ENCODE results near the gene H19.

Gene H19

DNA sequence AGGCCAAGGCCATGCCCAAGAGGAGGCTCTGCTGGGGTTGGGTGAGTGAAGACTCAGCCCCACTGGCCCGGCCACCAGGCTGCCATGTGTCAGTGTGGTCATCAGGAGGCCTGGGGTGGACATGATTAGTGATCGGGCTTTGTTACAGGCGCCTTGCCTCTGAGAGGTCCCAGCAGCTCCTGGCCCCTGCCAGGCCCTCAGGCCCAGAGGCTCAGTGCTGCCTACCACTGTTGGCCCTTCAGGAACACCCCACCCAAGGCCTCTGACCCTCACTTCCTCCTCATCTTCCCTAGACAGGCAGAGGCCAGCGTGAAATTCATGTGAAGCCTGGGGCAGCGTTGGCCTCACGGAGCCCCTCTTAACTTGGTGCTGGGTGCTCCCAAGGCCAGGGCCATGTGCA lies 48.3 kb downstream of the H19 start:
- TF ChIP-seq, protein P1, sequence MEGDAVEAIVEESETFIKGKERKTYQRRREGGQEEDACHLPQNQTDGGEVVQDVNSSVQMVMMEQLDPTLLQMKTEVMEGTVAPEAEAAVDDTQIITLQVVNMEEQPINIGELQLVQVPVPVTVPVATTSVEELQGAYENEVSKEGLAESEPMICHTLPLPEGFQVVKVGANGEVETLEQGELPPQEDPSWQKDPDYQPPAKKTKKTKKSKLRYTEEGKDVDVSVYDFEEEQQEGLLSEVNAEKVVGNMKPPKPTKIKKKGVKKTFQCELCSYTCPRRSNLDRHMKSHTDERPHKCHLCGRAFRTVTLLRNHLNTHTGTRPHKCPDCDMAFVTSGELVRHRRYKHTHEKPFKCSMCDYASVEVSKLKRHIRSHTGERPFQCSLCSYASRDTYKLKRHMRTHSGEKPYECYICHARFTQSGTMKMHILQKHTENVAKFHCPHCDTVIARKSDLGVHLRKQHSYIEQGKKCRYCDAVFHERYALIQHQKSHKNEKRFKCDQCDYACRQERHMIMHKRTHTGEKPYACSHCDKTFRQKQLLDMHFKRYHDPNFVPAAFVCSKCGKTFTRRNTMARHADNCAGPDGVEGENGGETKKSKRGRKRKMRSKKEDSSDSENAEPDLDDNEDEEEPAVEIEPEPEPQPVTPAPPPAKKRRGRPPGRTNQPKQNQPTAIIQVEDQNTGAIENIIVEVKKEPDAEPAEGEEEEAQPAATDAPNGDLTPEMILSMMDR (IDR thresholded peaks at IDR 0.05; ENCODE audit: low read depth, low read length): no peak
- Histone ChIP-seq H3K27me3 (no peaks in the 10 kb centered on the region), H3K36me3 (no peaks in the 10 kb centered on the region), H3K4me1 (no peaks in the 10 kb centered on the region), H3K4me3 (ENCODE audit: low read depth, low read length) (no peak overlapping the region), H3K9me3 (no peaks in the 10 kb centered on the region)
- no peak for DNase-seq

DNA sequence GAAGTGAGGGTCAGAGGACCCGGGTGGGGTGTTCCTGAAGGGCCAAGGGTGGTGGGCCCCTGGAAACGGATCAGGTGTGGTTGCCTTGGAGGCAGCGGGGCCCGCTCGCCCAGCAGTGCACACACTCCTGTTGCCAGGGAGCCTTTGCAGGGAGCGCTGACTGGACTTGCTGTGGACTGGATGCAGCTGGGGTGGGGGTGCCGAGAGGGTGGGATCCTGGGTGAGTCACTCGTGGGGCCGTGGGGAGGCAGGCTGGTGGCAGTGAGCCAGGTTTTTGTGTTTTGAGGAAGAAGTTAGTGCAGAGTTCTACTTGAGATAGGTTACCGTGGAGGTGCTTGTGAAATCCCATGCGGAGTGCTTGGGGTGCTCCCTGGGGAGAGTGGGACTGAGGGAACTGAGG lies 49.3 kb downstream of the H19 start:
- DNase-seq: no peak
- no peak overlapping the region for H3K4me3 ChIP-seq (ENCODE audit: low read depth, low read length)
- no peaks in the 10 kb centered on the region for H3K27me3 ChIP-seq
- TF ChIP-seq, protein P1 (IDR thresholded peaks at IDR 0.05; ENCODE audit: low read depth, low read length): no peak
- no peaks in the 10 kb centered on the region for H3K4me1 ChIP-seq
- no peaks in the 10 kb centered on the region for H3K36me3 ChIP-seq
- H3K9me3 ChIP-seq: no peaks in the 10 kb centered on the region

DNA sequence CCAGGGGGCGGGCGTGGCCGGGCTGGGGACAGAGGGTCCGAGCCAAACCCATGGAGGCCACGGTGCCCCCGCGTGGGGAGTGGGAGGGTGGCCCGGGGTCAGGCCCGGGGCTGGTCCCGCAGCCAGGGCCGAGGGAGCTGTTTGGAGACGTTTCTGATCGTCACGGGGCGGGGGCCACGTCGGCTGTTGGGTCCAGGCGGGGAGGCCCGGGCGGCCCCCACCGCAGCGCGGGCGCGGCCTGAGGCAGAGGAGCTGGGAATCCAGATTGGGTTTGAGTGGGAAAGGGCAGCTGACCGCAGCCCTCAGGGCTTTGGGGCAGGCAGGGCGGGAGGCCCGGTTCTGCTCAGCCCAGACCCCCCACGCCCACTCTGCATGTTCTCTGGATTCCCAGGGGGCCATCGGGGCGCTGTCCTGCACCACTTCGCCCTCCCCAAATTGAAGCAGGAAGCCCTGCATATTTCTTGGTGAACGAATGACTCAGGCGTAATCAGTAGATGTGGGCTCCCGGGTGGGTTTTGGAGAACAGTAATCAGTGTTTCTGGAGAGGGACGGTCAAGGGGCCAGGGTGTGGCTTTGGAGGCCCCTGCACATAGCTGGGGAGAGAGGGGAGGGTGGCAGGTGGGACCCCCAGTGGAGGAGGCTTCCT lies 49.9 kb downstream of the H19 start:
- no peak for DNase-seq
- no peak overlapping the region for H3K4me3 ChIP-seq (ENCODE audit: low read depth, low read length)
- no peaks in the 10 kb centered on the region for H3K36me3 ChIP-seq
- no peaks in the 10 kb centered on the region for H3K4me1 ChIP-seq
- no peaks in the 10 kb centered on the region for H3K9me3 ChIP-seq
- TF ChIP-seq, protein P1 (IDR thresholded peaks at IDR 0.05; ENCODE audit: low read depth, low read length): no peak
- no peaks in the 10 kb centered on the region for H3K27me3 ChIP-seq

DNA sequence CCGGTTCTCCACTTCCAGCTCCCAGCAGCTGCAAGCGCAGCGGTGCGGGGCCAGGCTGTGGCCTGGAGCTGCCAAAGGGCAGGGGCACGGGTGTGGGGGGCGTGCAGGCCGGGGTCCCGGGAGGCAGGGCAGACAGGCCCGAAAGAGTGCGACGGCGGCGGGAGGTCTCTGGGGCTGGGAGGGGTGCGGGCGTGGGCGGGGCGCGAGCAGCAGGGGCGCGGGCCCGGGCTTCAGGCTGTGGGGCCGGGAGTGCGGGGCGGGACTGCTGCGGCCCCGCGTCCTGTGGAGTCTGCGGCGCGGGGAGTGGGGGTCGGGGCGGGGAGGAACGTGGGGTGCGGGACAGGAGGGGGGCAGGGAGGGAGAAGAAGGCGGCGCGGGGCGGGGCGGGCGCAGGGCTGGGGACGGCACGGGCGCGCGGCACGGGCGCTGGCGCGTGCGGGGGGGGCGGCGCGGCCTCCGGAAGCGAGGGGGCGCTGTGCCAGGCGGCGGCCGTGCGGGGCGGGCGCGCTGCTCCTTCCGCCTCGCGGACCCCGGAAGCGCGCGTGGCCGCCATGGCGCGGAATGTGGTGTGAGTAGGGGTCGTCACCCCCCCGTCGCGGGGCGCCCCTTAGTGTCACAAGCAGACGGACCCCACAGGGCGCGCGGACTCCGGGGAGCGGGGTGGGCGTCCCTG lies 50.7 kb downstream of the H19 start, which contains the start of gene MRPL23:
Gene MRPL23 (plus strand): TSS at position 521 of the 673 bp plus-strand sequence. CDS start 31 bp downstream, at position 552.
- H3K4me3 ChIP-seq (ENCODE audit: low read depth, low read length): no peak within 1 kb of the TSS
- H3K4me1 ChIP-seq: no peaks in the 10 kb centered on the region
- TF ChIP-seq, protein P1 (IDR thresholded peaks at IDR 0.05; ENCODE audit: low read depth, low read length): no peak
- H3K36me3 ChIP-seq: no peaks in the 10 kb centered on the region
- DNase-seq: no peak
- H3K9me3 ChIP-seq: no peaks in the 10 kb centered on the region
- H3K27me3 ChIP-seq: no peaks in the 10 kb centered on the region

Measured in BE2C (cell line).